Prostate gland (tissue), 2 donors: ENCODE measurements around the gene SCN7A. TPM values are rescaled to one million over a fixed set of nuclear protein-coding genes. Genes with fewer than 3 reads are reported as not detected.

Experiments used
- DNase-seq: peaks from one replicate; pipeline ENCODE4 v3.0.0-alpha.2; 2019; ENCODE audit warnings: low spot score
- H3K27ac ChIP-seq, 2 donors: fragments of 200-600 bp; sonication (generic); 2 replicates each; pipeline ENCODE4 v1.5.1; 2017 to 2019
- H3K27me3 ChIP-seq: fragments of 200-600 bp; sonication (generic); replicated peaks from 2 replicates; pipeline ENCODE4 v1.5.1; 2019; ENCODE audit not compliant: insufficient read depth
- H3K36me3 ChIP-seq, 2 donors: fragments of 200-600 bp; sonication (generic); 1 replicate in 1 of 2; 2 replicates in 1 of 2; pipeline versions ENCODE4 v1.5.1 to v1.8.1; 2017 to 2019
- H3K4me1 ChIP-seq: fragments of 200-600 bp; sonication (generic); replicated peaks from 2 replicates; pipeline ENCODE4 v1.5.1; 2019
- H3K4me3 ChIP-seq, 2 donors: fragments of 200-600 bp; sonication (generic); 2 replicates each; pipeline ENCODE4 v1.5.1; 2017 to 2019
- H3K9me3 ChIP-seq: fragments of 200-600 bp; sonication (generic); 2 replicates; pipeline ENCODE4 v1.5.1; 2017
- CTCF ChIP-seq, 4 experiments: fragments of 200-600 bp in 2 of 4; fragments of 450-650 bp in 2 of 4; sonication (generic) in 2 of 4; IDR thresholded peaks; 1 replicate in 3 of 4; 2 replicates in 1 of 4; pipeline ENCODE4 v1.5.1; 2016 to 2019; ENCODE audit warnings: antibody characterized with exemption in 4 of 4, mild to moderate bottlenecking in 2 of 4, moderate library complexity in 2 of 4
- POLR2A ChIP-seq: fragments of 450-650 bp; IDR thresholded peaks from one replicate; pipeline ENCODE4 v1.6.1; 2016; ENCODE audit warnings: antibody characterized with exemption, mild to moderate bottlenecking
- POLR2AphosphoS5 ChIP-seq: sonication (generic); formaldehyde crosslinking; IDR thresholded peaks from one replicate; pipeline ENCODE4 v1.6.1; 2017; ENCODE audit warnings: antibody characterized with exemption
- WGBS: methylation state at CpG from one replicate; pipeline ENCODE4 v1.1.5; 2018; 5-methylcytosine and 5-hydroxymethylcytosine counted together
- intact Hi-C: fragments of 100-400 bp; cut with DNase I; formaldehyde crosslinking; loops from one replicate; pipeline ENCODE4 v1.14.2; 2022
- total RNA-seq, 2 donors: library from RNA; depleted of rRNA; stranded (reverse); fragments of >200 nt; gene quantifications; one replicate each; pipeline ENCODE4 v1.1.0, GENCODE V29; 2016

Gene SCN7A
- 10 to 100 TPM in 1 of 2 donors, 1 to 10 TPM in 1; 6.3 to 16.5 TPM for total RNA-seq

GRCh38 chr2:166494140-166494624 lies at the start of gene SCN7A:
Gene SCN7A (minus strand): TSS chr2:166494249. CDS start chr2:166477696, 16,553 bp downstream.
- H3K27me3 ChIP-seq = no peaks in the 10 kb centered on the region
- no peaks in the 10 kb centered on the region for H3K9me3 ChIP-seq
- intact Hi-C loops = no loop called here
- H3K4me1 ChIP-seq = no peaks in the 10 kb centered on the region
- 4% methylated on average over 16 of the region's 16 CpGs for WGBS
- DNase-seq = peak; percentile 4
- H3K36me3 ChIP-seq = no peaks in the 10 kb centered on the region
- H3K4me3 ChIP-seq = peak within 1 kb of the TSS; percentile 9 to 16
- TF ChIP-seq CTCF (IDR thresholded peaks at IDR 0.05) (no peak), POLR2AphosphoS5 (no peak), POLR2A (no peak)
- no peak within 1 kb of the TSS for H3K27ac ChIP-seq

DNA sequence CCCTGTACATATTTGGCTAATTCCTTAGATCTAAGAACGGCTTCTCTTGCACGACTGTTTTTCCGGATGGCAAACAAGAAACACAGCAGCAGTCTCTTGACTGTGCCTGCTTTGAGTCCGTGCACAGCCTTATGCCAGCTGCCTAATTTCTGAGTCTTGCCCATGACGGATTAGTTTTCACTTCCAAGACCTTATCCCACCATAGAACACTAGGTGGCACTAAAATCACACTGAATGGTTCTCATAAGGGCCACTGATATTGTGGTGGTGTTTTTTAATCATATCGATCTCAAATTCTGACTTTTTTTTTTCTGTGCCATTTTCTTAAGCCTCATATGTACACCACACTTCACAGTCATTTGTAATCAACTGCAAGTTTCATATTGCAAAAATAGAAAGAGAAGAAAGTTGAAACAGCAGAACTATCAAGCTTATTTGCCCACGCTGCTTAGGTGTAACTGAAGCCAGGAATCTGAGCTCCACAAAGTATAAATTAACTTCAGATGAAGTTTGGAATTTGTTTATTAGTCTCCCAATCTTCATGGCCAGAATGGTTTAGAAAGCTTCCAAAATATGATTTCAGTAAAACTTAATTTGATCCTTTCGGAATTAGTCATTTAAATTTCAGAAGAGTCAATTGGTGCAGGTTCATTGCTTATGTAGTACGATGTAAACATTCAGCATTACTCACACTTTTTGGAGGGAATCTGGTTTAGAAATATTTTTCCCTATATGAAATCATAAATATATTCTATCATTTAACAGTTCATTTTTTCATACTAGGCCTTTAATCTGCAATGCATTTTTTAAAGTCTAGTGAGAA lies 45.5 kb upstream of the SCN7A start:
- H3K27ac ChIP-seq = no peak overlapping the region
- H3K4me3 ChIP-seq = no peak overlapping the region
- H3K9me3 ChIP-seq = no peaks in the 10 kb centered on the region
- no peaks in the 10 kb centered on the region for H3K4me1 ChIP-seq
- no peaks in the 10 kb centered on the region for H3K36me3 ChIP-seq
- no peaks in the 10 kb centered on the region for H3K27me3 ChIP-seq
- WGBS = 30% methylated on average over 9 of the region's 9 CpGs
- TF ChIP-seq POLR2AphosphoS5 (no peak), CTCF (IDR thresholded peaks at IDR 0.05) (peak; percentile 27 to 61 (median 56)), POLR2A (no peak)
- intact Hi-C loops = loop anchor here (5.0 kb wide), 1 partner anchor 1578 kb away; no protein-coding TSS in a partner anchor
- DNase-seq = peak; percentile 6

- WGBS = 62% methylated on average over 2 of the region's 2 CpGs
- intact Hi-C loops = loop anchor here (5.0 kb wide), 1 partner anchor 1581 kb away; no protein-coding TSS in a partner anchor
- no peaks in the 10 kb centered on the region for H3K27me3 ChIP-seq
Measured at GRCh38 chr2:166536111-166536510, 42.1 kb upstream of the SCN7A start.

GRCh38 chr2:166521155-166521554 lies 27.1 kb upstream of the SCN7A start:
- no peak for DNase-seq
- TF ChIP-seq POLR2AphosphoS5 (no peak), POLR2A (no peak), CTCF (IDR thresholded peaks at IDR 0.05) (no peak)

More at GRCh38 chr2:166536111-166536510, 42.1 kb upstream of the SCN7A start:
- no peak for DNase-seq
- no peaks in the 10 kb centered on the region for H3K36me3 ChIP-seq
- H3K9me3 ChIP-seq = no peaks in the 10 kb centered on the region
- H3K4me1 ChIP-seq = no peaks in the 10 kb centered on the region
- no peak for TF ChIP-seq CTCF (IDR thresholded peaks at IDR 0.05)
- TF ChIP-seq POLR2A = no peak
- no peak for TF ChIP-seq POLR2AphosphoS5
- no peak overlapping the region for H3K27ac ChIP-seq
- H3K4me3 ChIP-seq = no peak overlapping the region

More at GRCh38 chr2:166521155-166521554, 27.1 kb upstream of the SCN7A start:
- intact Hi-C loops = no loop called here
- H3K4me1 ChIP-seq = no peaks in the 10 kb centered on the region
- no peak overlapping the region for H3K4me3 ChIP-seq
- no peak overlapping the region for H3K27ac ChIP-seq
- H3K27me3 ChIP-seq = no peaks in the 10 kb centered on the region
- H3K9me3 ChIP-seq = no peaks in the 10 kb centered on the region
- no peaks in the 10 kb centered on the region for H3K36me3 ChIP-seq
- WGBS = 28% methylated on average over 3 of the region's 3 CpGs
